HG03039 (cell line): ENCODE data around the gene RGR.

ENCODE experiments used
- ATAC-seq: cut with Tn5 transposase; IDR thresholded peaks from one replicate; pipeline ENCODE4 v1.9.1; 2021; ENCODE audit warnings: mild to moderate bottlenecking, moderate library complexity; ENCODE audit not compliant: unreplicated experiment

RGR gene

GRCh38 chr10:84217746-84218145 lies 27.1 kb upstream of the RGR start:
- ATAC-seq, result no peak

- ATAC-seq, result no peak
Measured at GRCh38 chr10:84221916-84222315, 22.9 kb upstream of the RGR start.

DNA sequence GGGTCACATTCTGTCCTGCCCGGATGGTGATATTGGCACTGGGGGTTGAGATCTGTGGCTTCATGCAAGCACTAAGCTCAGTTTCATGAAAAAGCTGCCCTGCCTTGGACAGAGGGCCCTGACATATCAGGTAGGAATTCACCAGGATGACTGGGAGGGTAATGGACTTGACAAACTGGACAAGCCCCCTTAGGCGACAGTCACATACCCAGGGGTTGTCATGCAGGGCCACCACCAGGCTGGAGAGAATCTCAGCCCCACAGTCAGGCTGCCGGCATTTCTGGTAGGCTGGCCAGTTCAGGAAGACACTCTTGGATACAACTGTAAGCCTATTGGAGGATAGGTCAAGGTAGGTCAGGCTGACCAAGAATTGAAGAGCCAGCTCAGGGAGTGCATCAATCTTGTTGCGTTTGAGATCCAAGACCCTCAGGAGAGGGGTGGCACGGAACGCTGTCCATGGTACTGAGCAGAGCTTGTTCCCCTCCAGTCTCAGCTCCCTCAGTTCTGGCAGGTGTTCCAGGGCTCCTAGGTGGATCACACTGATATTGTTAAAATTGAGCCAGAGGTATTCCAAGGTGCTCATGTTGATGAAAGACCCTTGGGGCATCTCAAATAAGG lies 20.3 kb upstream of the RGR start:
- no peak for ATAC-seq

- no peak for ATAC-seq
Measured at GRCh38 chr10:84225427-84226173, 19.3 kb upstream of the RGR start, which contains the start of gene LRIT2. Gene LRIT2, minus strand, starts transcription at chr10:84225544. Its CDS starts 24 bp downstream, at chr10:84225520.

DNA sequence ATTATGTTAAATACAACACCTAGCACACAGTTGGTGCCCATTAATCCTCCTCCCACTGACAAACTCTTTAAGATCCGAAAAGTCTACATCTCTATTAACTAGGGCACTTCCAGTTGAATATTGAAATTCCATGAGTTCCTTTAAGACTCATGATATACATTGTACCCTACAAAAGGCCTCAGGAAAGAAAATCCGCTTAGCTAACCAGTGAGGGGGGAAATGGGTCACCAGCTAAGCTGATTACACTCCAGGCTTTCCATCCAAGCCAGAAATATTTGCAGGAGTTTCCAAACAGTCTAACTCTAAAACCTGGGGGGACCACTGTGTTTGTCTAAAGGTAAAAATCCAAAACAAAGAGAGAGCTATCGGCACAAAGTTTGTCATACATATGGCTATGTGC lies 18.2 kb upstream of the RGR start:
- ATAC-seq, result no peak

- ATAC-seq, result no peak
Measured at GRCh38 chr10:84227810-84228209, 17.0 kb upstream of the RGR start.

DNA sequence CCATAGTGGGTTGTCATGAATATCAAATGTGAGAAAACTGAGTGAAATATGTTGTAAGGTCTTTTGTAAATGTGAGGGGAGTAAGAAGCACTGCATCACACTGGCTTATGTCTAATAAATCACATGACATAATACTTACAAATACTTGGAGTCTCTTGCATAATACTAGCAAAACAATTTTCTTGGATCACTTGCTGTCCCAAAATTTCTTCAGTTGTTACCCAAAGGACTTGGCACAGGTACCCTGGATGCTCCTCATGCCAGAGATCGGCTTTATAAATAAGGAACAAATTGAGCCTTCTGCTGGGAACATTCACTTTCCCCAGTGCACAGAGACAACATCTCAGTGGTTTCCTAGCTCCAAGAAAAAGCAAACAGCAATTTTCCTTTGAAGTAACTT lies 14.5 kb upstream of the RGR start:
- no peak for ATAC-seq

GRCh38 chr10:84232376-84232775 lies 12.5 kb upstream of the RGR start:
- no peak for ATAC-seq

DNA sequence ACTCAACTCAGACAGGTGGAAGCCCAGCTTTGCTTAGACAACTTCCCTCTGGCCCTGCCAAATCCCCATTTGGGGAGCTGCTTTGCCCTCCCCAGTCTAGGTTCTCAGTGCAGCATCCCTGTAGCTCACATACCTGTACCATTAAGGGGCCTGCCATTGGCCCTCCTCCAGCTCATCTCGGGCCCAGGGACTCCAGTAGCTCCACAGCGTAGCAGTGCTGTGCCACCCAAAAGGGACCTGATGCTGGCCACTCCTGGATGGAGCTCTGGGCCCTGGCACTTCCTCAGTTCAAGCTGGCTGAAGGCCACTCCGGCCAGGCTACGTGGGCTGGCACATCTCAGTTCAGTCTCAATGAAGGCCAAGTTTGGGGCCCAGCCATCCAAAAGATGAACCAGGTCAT lies 10.9 kb upstream of the RGR start:
- ATAC-seq, result no peak

- no peak for ATAC-seq
Measured at GRCh38 chr10:84234479-84234878, 10.4 kb upstream of the RGR start.

DNA sequence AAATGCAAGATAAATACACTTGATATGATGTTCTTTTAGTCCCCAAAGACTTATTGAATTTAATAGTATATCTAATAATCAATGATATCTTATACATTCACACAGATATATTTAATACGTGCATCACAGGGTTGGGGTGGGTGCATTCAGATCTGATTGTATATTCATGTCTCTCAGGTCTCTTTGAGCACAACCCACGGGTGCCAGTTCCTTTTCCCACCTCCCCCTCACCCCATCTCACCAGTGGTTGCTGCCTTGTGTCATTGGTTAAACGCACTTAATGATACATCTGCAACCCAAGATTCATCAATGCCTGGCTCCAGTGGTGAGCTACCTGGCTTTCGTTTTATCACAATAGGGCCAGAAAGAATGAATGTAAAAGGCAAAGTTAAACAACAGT lies 9.8 kb upstream of the RGR start:
- ATAC-seq, result no peak

- no peak for ATAC-seq
Measured at GRCh38 chr10:84236807-84237198, 8.1 kb upstream of the RGR start.

DNA sequence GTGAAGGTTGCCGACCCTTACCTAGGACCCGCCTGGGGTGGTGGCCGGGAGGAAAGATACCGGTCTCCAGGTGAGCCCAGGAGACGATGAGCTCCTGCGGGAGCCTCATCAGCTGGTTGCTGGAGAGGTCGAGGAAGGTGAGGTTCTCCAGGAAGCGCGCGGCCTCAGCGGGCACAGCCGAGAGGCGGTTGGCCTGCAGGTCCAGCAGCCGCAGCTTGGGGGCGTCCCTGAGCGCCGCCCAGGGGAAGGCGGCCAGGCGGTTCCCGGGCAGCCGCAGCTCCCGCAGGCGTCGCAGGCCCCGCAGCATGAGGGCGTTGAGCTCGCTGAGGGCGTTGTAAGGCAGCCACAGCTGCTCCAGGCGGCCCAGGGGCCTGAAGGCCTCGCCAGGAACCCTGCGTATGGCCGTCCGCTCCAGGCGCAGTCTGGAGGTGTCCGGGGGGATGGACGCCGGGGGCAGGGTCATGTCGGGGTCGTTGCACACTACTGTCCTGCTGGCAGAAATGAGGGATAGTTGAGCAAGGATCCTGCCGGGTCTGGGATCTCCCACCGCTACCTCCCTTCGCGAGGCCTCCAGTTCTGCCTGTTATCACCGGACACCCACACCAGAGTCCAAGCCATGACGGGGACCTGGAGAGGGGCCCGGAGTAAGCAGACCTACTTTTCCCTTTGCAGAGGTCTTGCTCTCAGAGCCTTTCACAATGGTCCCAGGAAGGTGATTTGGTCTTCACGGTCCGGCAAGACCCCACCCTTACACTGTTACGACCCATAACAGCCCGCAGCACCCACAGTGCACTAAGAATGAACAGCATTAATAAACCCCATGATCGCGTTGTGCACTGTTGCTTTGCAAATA lies 7.4 kb upstream of the RGR start:
- no peak for ATAC-seq

- no peak for ATAC-seq
Measured at GRCh38 chr10:84238909-84239308, 5.9 kb upstream of the RGR start.

GRCh38 chr10:84241185-84241790 lies 3.6 kb upstream of the RGR start, which contains the start of gene LRIT1:
Gene LRIT1, minus strand, starts transcription at chr10:84241546. Its CDS starts 107 bp downstream, at chr10:84241439.
- ATAC-seq, result no peak

DNA sequence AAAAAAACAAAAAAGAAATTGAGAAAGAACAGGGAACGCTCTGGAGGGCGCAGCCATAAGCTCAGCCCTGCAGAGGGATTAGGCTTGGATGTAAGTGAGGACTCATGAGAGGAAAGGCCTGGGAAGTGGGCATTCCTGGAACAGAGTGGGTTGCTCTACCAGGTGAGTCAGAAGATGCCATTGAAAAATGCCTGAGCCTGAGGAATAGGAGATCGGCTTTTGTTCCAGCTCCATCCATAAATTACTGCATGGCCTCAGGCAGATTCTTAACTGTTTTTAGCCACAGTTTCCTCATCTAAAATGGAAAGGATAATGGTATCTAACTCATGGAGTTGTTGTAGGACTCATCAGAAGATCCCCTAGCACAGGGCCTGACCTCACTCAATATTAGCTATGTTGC lies 1.1 kb upstream of the RGR start:
- ATAC-seq, result no peak

- ATAC-seq, result no peak
Measured at GRCh38 chr10:84247496-84247895, 2.6 kb downstream of the RGR start.

DNA sequence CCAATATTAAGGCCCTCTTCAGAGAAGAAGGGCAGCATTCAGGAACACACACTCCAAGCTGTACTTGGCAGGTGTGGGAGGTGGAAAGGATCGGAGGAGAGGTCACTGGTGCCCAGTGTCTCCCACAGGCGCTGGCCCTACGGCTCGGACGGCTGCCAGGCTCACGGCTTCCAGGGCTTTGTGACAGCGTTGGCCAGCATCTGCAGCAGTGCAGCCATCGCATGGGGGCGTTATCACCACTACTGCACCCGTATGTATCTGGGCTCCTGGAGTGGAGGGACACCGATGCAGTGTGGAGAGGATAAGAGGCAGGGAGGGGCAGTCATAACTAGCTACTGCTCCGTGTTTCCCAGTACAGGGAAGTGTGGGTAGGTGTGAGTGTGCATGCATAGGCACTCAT lies 3.9 kb downstream of the RGR start:
- no peak for ATAC-seq

DNA sequence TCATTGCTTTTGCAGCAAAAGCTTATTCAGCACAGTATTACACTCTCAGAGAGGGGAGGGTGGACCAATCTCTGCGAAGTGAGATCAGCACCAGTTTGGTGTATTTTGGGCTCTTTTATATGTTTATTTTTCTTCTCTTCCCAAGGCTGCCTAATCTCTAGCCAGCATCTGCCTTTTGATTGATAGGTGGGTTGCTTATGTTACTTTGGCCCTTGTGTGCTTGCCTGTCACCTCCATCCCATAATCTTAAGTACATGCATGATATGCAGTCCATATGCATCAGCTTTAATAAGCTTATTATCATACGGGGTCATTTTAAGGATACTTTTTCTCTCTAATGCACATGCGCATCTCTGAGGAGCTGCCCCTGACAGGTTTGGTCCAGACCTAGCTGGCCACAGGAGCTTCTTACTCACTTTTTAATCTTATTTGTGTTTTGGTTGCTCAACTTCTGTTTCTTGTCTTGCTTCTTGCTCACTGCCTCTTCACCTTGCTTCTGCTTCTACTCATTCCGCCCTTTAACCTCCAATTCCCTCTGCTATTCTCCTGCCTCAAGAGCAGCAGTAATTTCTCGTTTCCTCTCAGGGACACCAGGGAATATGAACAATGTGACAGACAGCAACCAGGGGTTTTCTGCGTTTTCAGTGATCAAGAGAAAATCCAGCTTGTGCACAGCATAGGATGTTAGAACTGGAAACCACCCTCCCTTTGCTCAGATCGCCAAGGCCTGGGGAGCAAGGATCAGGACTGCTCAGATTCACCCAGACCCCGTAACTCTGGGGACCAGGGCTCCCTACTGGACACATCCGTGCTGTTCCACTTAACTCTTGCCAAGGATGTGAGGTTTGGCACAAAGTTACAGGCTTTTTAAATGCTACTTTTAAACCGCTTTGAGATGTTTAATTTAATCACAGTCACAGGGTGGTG lies 10.0 kb downstream of the RGR start:
- no peak for ATAC-seq
